VCaP (cell line): ENCODE data around the gene SPRED1.
"Not testable (repeated sequence)": the region's sequence is repeated elsewhere in the genome, so short reads cannot be mapped to it uniquely, and the experiment has no call there.

ENCODE experiments used
- H3K27ac ChIP-seq: fragments of 450-650 bp; 2 replicates; pipeline ENCODE4 v1.5.1; 2017
- CTCF ChIP-seq: fragments of 450-650 bp; conservative IDR thresholded peaks from 2 replicates; pipeline ENCODE4 v1.5.1; 2017; ENCODE audit warnings: mild to moderate bottlenecking, moderate library complexity

The SPRED1 gene

GRCh38 chr15:38271144-38271543 lies 18.5 kb downstream of the SPRED1 start:
- no peak for TF ChIP-seq CTCF
- H3K27ac ChIP-seq: no peak overlapping the region

- H3K27ac ChIP-seq: no peak overlapping the region
- TF ChIP-seq CTCF: no peak
Measured at GRCh38 chr15:38271895-38272294, 19.3 kb downstream of the SPRED1 start.

GRCh38 chr15:38272431-38272830 lies 19.8 kb downstream of the SPRED1 start:
- H3K27ac ChIP-seq: not testable (repeated sequence)

- no peak for TF ChIP-seq CTCF
- H3K27ac ChIP-seq: no peak overlapping the region
Measured at GRCh38 chr15:38274135-38274534, 21.5 kb downstream of the SPRED1 start.

- no peak for TF ChIP-seq CTCF
- H3K27ac ChIP-seq: no peak overlapping the region
Measured at GRCh38 chr15:38275959-38276358, 23.3 kb downstream of the SPRED1 start.

- H3K27ac ChIP-seq: not testable (repeated sequence)
Measured at GRCh38 chr15:38277281-38277680, 24.6 kb downstream of the SPRED1 start.

GRCh38 chr15:38281031-38281430 lies 28.4 kb downstream of the SPRED1 start:
- no peak for TF ChIP-seq CTCF
- no peak overlapping the region for H3K27ac ChIP-seq

GRCh38 chr15:38283010-38283409 lies 30.4 kb downstream of the SPRED1 start:
- no peak overlapping the region for H3K27ac ChIP-seq
- no peak for TF ChIP-seq CTCF

GRCh38 chr15:38285456-38285855 lies 32.8 kb downstream of the SPRED1 start:
- no peak for TF ChIP-seq CTCF
- H3K27ac ChIP-seq: no peak overlapping the region
